NCI-H526 (cell line): Measurements from ENCODE around the gene PSMB7.

ENCODE experiments used
- DNase-seq, 2 experiments: peaks; one replicate each; lab custom pipeline; 2025; lab: John Stamatoyannopoulos, UW

PSMB7 gene

GRCh38 chr9:124357721-124358361 lies 57.4 kb downstream of the PSMB7 start:
- DNase-seq: no peak

GRCh38 chr9:124356745-124357390 lies 58.4 kb downstream of the PSMB7 start:
- DNase-seq: no peak

GRCh38 chr9:124355941-124356744 lies 59.1 kb downstream of the PSMB7 start:
- DNase-seq: no peak

- DNase-seq: no peak
Measured at GRCh38 chr9:124355039-124355940, 60.0 kb downstream of the PSMB7 start.

- no peak for DNase-seq
Measured at GRCh38 chr9:124354346-124355038, 60.8 kb downstream of the PSMB7 start.

GRCh38 chr9:124353811-124354274 lies 61.4 kb downstream of the PSMB7 start:
- no peak for DNase-seq

GRCh38 chr9:124353166-124353768 lies 62.0 kb downstream of the PSMB7 start:
- no peak for DNase-seq

GRCh38 chr9:124352616-124353015 lies 62.6 kb downstream of the PSMB7 start:
- DNase-seq: no peak

- DNase-seq: no peak
Measured at GRCh38 chr9:124351672-124352468, 63.4 kb downstream of the PSMB7 start.

GRCh38 chr9:124350494-124351263 lies 64.6 kb downstream of the PSMB7 start:
- no peak for DNase-seq

- no peak for DNase-seq
Measured at GRCh38 chr9:124349675-124350493, 65.4 kb downstream of the PSMB7 start.

- DNase-seq: no peak
Measured at GRCh38 chr9:124349267-124349666, 66.0 kb downstream of the PSMB7 start.

- DNase-seq: no peak
Measured at GRCh38 chr9:124348831-124349230, 66.4 kb downstream of the PSMB7 start.

GRCh38 chr9:124348363-124348762 lies 66.9 kb downstream of the PSMB7 start:
- no peak for DNase-seq

GRCh38 chr9:124347968-124348358 lies 67.3 kb downstream of the PSMB7 start:
- DNase-seq: no peak

- DNase-seq: no peak
Measured at GRCh38 chr9:124347206-124347967, 67.9 kb downstream of the PSMB7 start.

GRCh38 chr9:124346347-124347163 lies 68.7 kb downstream of the PSMB7 start:
- no peak for DNase-seq
